Breast epithelium (tissue), 4 donors: ENCODE measurements around the gene SSTR3. TPM values are rescaled to one million over a fixed set of nuclear protein-coding genes. Genes with fewer than 3 reads are reported as not detected.

ENCODE experiments used
- DNase-seq, 2 donors: peaks; one replicate each; pipeline ENCODE4 v3.0.0-alpha.2; 2019; ENCODE audit warnings: low spot score in 2 of 2
- H3K27ac ChIP-seq, 2 donors: fragments of 200-600 bp; sonication (generic) in 1 of 2; one replicate each; pipeline ENCODE4 v1.5.1; 2016 to 2019; ENCODE audit warnings: mild to moderate bottlenecking in 1 of 2
- H3K27me3 ChIP-seq, 2 donors: fragments of 200-600 bp; sonication (generic) in 1 of 2; one replicate each; pipeline versions ENCODE4 v1.5.1 to v1.6.0; 2017 to 2019; ENCODE audit warnings: control low read depth in 1 of 2, mild to moderate bottlenecking in 1 of 2
- H3K36me3 ChIP-seq: fragments of 200-600 bp; one replicate; pipeline ENCODE4 v1.5.1; 2019
- H3K4me1 ChIP-seq, 2 donors: fragments of 200-600 bp; sonication (generic); one replicate each; pipeline ENCODE4 v1.5.1; 2016 to 2019; ENCODE audit warnings: control low read depth in 1 of 2
- H3K4me3 ChIP-seq, 3 donors: fragments of 200-600 bp; sonication (generic); 1 replicate in 2 of 3; 2 replicates in 1 of 3; pipeline ENCODE4 v1.5.1; 2016 to 2019; ENCODE audit warnings: mild to moderate bottlenecking in 3 of 3, moderate library complexity in 2 of 3
- H3K9me3 ChIP-seq, 2 donors: fragments of 200-600 bp; sonication (generic) in 1 of 2; one replicate each; pipeline ENCODE4 v1.5.1; 2016 to 2019; ENCODE audit warnings: control low read depth in 1 of 2
- CTCF ChIP-seq, 3 donors: fragments of 450-650 bp; IDR thresholded peaks; one replicate each; pipeline ENCODE4 v1.5.1; 2016 to 2017; ENCODE audit warnings: antibody characterized with exemption in 3 of 3, mild to moderate bottlenecking in 3 of 3, moderate library complexity in 3 of 3
- POLR2A ChIP-seq: fragments of 450-650 bp; IDR thresholded peaks from one replicate; pipeline ENCODE4 v1.6.1; 2016; ENCODE audit warnings: antibody characterized with exemption, mild to moderate bottlenecking, moderate library complexity
- POLR2AphosphoS5 ChIP-seq, 3 donors: sonication (generic); formaldehyde crosslinking; IDR thresholded peaks; one replicate each; pipeline ENCODE4 v1.6.1; 2017; ENCODE audit warnings: antibody characterized with exemption in 3 of 3
- intact Hi-C: fragments of 100-400 bp; cut with DNase I; formaldehyde crosslinking; loops from one replicate; pipeline ENCODE4 v1.15.1; 2023; ENCODE audit warnings: low total_unique reads
- total RNA-seq, 3 donors: library from RNA; depleted of rRNA; stranded (reverse); fragments of >200 nt; gene quantifications; one replicate each; pipeline ENCODE4 v1.1.0, GENCODE V29; 2016

The SSTR3 gene
- total RNA-seq, 3 donors from 2014 or later = not detected

GRCh38 chr22:37245740-37246139 is 33.5 kb upstream of the SSTR3 start:
- Histone ChIP-seq H3K9me3 (no peaks in the 10 kb centered on the region), H3K4me1 (no peaks in the 10 kb centered on the region), H3K27ac (no peak overlapping the region), H3K36me3 (no peaks in the 10 kb centered on the region), H3K27me3 (no peaks in the 10 kb centered on the region), H3K4me3 (no peak overlapping the region)
- TF ChIP-seq CTCF (IDR thresholded peaks at IDR 0.05) (no peak), POLR2A (no peak), POLR2AphosphoS5 (IDR thresholded peaks at IDR 0.05) (no peak)
- intact Hi-C loops = no loop called here
- DNase-seq = no peak

- no peak overlapping the region for H3K27ac ChIP-seq
- TF ChIP-seq POLR2A (no peak), POLR2AphosphoS5 (IDR thresholded peaks at IDR 0.05) (no peak), CTCF (IDR thresholded peaks at IDR 0.05) (no peak)
- no peak for DNase-seq
- H3K36me3 ChIP-seq = no peaks in the 10 kb centered on the region
- H3K27me3 ChIP-seq = no peaks in the 10 kb centered on the region
- H3K4me1 ChIP-seq = no peaks in the 10 kb centered on the region
- H3K9me3 ChIP-seq = no peaks in the 10 kb centered on the region
- no peak overlapping the region for H3K4me3 ChIP-seq
- intact Hi-C loops = no loop called here
Observed at GRCh38 chr22:37244922-37245722, 32.8 kb upstream of the SSTR3 start.

- Histone ChIP-seq H3K9me3 (no peaks in the 10 kb centered on the region), H3K36me3 (no peaks in the 10 kb centered on the region), H3K27ac (no peak within 1 kb of the TSS), H3K4me3 (peak within 1 kb of the TSS; percentile 28 to 64 (median 50)), H3K27me3 (no peaks in the 10 kb centered on the region), H3K4me1 (no peaks in the 10 kb centered on the region)
- TF ChIP-seq CTCF (IDR thresholded peaks at IDR 0.05) (no peak), POLR2AphosphoS5 (IDR thresholded peaks at IDR 0.05) (no peak), POLR2A (no peak)
- peak; percentile 53 to 59 for DNase-seq
- intact Hi-C loops = no loop called here
Observed at GRCh38 chr22:37244114-37244921, 32.0 kb upstream of the SSTR3 start, which contains the start of gene RAC2. RAC2 (minus strand) TSS chr22:37244269; CDS start chr22:37244148, 121 bp downstream.

- no peaks in the 10 kb centered on the region for H3K9me3 ChIP-seq
- no peak for TF ChIP-seq POLR2AphosphoS5 (IDR thresholded peaks at IDR 0.05)
- TF ChIP-seq POLR2A = no peak
- TF ChIP-seq CTCF (IDR thresholded peaks at IDR 0.05) = no peak
- peak overlapping the region; percentile 28 to 64 (median 50) for H3K4me3 ChIP-seq
- H3K27me3 ChIP-seq = no peaks in the 10 kb centered on the region
- H3K27ac ChIP-seq = no peak overlapping the region
- no peak for DNase-seq
- intact Hi-C loops = no loop called here
- H3K4me1 ChIP-seq = no peaks in the 10 kb centered on the region
- H3K36me3 ChIP-seq = no peaks in the 10 kb centered on the region
Observed at GRCh38 chr22:37243402-37244113, 31.3 kb upstream of the SSTR3 start.
